Thyroid gland (tissue), 4 donors: ENCODE data around the gene METTL21A.

Experiments used
- CTCF ChIP-seq, 6 experiments: fragments of 200-600 bp in 3 of 6; fragments of 450-650 bp in 3 of 6; sonication (generic) in 3 of 6; IDR thresholded peaks; one replicate each; pipeline ENCODE4 v1.5.1; 2016 to 2019; ENCODE audit warnings: antibody characterized with exemption in 6 of 6, mild to moderate bottlenecking in 2 of 6, inconsistent platforms in 1 of 6, moderate library complexity in 1 of 6
- POLR2A ChIP-seq, 2 donors: fragments of 450-650 bp; IDR thresholded peaks; one replicate each; pipeline ENCODE4 v1.6.1; 2017; ENCODE audit warnings: antibody characterized with exemption in 2 of 2, mild to moderate bottlenecking in 2 of 2, moderate library complexity in 1 of 2

DNA sequence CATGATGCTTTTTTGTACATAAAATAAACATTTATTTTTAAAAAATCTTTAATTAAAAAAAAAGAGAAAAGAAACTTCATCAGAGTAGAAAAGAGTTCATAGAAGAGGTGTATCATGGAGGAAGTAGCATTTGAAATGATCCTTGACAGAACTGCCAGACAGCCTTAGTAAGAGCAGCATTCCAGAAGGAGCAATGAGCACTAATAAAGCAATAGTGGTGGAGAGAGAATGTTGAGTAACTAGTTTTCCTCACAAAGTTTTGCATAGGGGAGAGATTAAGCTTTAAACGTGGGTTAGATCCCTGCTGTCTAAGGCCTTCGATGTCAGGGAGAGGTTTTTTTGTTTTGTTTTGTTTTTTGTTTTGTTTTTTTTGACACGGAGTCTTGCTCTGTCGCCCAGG is 29.8 kb upstream of the METTL21A start:
- no peak for TF ChIP-seq CTCF (IDR thresholded peaks at IDR 0.05)
- no peak for TF ChIP-seq POLR2A (IDR thresholded peaks at IDR 0.05)
